Ishikawa (cell line): ENCODE results near the gene OR2F2.

Experiments
- CEBPB ChIP-seq: IDR thresholded peaks from 2 replicates; pipeline ENCODE4 v1.6.1; 2012
- CREB1 ChIP-seq: IDR thresholded peaks from 2 replicates; pipeline ENCODE4 v1.6.1; 2012; ENCODE audit warnings: low read depth
- EGR1 ChIP-seq: IDR thresholded peaks from 2 replicates; pipeline ENCODE4 v1.6.1; 2012
- EP300 ChIP-seq: IDR thresholded peaks from 2 replicates; pipeline ENCODE4 v1.6.1; 2012; ENCODE audit warnings: borderline replicate concordance
- FOXM1 ChIP-seq: IDR thresholded peaks from 2 replicates; pipeline ENCODE4 v1.6.1; 2012; ENCODE audit warnings: low read depth, borderline replicate concordance
- NFIC ChIP-seq: IDR thresholded peaks from 2 replicates; pipeline ENCODE4 v1.6.1; 2012
- RAD21 ChIP-seq: IDR thresholded peaks from 2 replicates; pipeline ENCODE4 v1.6.1; 2012; ENCODE audit warnings: low read depth
- TAF1 ChIP-seq: IDR thresholded peaks from 2 replicates; pipeline ENCODE4 v1.6.1; 2012; ENCODE audit warnings: low read depth, mild to moderate bottlenecking
- TCF12 ChIP-seq: IDR thresholded peaks from 2 replicates; pipeline ENCODE4 v1.6.1; 2012; ENCODE audit warnings: low read depth
- TEAD4 ChIP-seq: IDR thresholded peaks from 2 replicates; pipeline ENCODE4 v1.6.1; 2012
- YY1 ChIP-seq: IDR thresholded peaks from 2 replicates; pipeline ENCODE4 v1.6.1; 2012; ENCODE audit warnings: low read depth
- ZBTB7A ChIP-seq: IDR thresholded peaks from 2 replicates; pipeline ENCODE4 v1.6.1; 2012; ENCODE audit warnings: low read depth
- TF ChIP-seq, protein P1 (sequence below): IDR thresholded peaks from 2 replicates; pipeline ENCODE4 v1.6.1; 2012
- TF ChIP-seq, protein P2 (sequence below): IDR thresholded peaks from 2 replicates; pipeline ENCODE4 v1.6.1; 2012
- TF ChIP-seq, protein P3 (sequence below): IDR thresholded peaks from 2 replicates; pipeline ENCODE4 v1.6.1; 2012; ENCODE audit warnings: low read depth, mild to moderate bottlenecking

OR2F2 gene

DNA sequence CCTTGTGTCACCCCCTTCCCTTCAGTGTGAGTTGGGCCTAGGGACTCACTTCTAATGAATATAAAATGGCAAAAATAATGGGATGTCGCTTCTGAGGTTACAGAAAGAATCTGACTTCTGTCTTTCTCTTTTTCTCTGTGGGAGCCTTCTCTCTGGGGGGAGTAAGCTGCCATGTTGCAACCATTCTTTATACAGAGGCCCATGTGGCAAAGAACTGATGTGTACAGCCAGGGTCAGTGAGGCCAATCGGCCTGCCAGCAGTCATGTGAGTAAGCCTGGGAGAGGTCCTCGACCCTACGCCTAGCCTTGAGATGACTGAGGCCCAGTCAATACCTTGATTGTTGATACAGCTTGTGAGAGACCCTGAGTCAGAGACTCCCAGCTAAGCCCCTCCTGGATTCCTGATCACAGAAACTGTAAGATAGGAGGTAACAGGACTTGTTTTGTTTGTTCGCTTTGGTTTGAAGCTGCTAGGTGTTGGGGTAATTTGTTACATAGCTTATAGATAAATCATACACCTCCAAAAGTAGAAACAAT lies 34.7 kb upstream of the OR2F2 start:
- TF ChIP-seq YY1, result no peak
- TF ChIP-seq, protein P1, sequence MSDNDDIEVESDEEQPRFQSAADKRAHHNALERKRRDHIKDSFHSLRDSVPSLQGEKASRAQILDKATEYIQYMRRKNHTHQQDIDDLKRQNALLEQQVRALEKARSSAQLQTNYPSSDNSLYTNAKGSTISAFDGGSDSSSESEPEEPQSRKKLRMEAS, result no peak
- TF ChIP-seq EGR1, result no peak
- TF ChIP-seq CREB1, result no peak
- TF ChIP-seq FOXM1, result no peak
- TF ChIP-seq ZBTB7A, result no peak
- TF ChIP-seq RAD21, result no peak

- TF ChIP-seq NFIC (no peak), ZBTB7A (no peak), FOXM1 (no peak), YY1 (no peak), CREB1 (no peak)
- TF ChIP-seq, protein P2, sequence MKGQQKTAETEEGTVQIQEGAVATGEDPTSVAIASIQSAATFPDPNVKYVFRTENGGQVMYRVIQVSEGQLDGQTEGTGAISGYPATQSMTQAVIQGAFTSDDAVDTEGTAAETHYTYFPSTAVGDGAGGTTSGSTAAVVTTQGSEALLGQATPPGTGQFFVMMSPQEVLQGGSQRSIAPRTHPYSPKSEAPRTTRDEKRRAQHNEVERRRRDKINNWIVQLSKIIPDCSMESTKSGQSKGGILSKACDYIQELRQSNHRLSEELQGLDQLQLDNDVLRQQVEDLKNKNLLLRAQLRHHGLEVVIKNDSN, result no peak
These were observed 33.7 kb upstream of the OR2F2 start for GRCh38 chr7:143901332-143901667.

DNA sequence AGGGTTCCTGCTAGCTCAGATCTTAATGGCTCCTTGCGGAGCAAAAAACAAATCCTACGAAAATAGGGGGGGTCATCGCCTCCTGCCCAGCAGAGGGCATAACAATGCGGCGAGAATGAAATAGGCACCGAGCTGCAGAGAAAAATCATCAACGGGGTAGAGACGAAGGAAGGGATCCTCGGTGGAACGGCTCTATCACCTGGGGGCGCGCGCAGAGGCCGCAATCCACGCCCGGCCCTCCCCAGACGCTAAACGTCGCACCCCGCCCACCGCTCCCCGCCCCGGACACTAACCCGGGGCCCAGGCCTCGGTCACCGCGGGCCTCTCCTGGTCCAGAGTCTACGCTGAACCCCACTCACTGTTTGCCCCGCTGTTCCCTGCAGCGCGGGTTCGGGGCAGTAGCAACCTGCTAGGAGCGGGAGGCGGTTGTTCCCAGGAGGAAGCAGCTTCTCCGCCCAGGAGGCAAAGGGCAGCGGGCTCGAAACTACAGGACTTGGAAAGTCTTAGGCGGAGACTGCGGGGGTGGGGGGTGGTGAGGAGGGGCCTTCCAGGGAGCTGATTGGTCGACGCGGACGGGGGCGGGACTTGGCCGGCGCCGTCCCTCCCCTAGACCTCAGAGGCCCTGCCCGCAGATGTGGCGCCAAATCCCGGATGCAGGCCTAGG lies 33.2 kb upstream of the OR2F2 start, which contains the start of gene TCAF1:
Gene TCAF1 (minus strand): TSS at position 509 of the 664 bp plus-strand sequence. CDS start 25,568 bp downstream, outside the sequence.
- TF ChIP-seq FOXM1 (no peak), CEBPB (no peak), YY1 (no peak; the same call in 1 of the 2 replicates), ZBTB7A (no peak), CREB1 (no peak), TCF12 (no peak), TAF1 (peak; percentile 85), EGR1 (peak; percentile 94), NFIC (peak; percentile 40; the same call in 1 of the 2 replicates), EP300 (no peak; the same call in 1 of the 2 replicates)
- TF ChIP-seq, protein P3, sequence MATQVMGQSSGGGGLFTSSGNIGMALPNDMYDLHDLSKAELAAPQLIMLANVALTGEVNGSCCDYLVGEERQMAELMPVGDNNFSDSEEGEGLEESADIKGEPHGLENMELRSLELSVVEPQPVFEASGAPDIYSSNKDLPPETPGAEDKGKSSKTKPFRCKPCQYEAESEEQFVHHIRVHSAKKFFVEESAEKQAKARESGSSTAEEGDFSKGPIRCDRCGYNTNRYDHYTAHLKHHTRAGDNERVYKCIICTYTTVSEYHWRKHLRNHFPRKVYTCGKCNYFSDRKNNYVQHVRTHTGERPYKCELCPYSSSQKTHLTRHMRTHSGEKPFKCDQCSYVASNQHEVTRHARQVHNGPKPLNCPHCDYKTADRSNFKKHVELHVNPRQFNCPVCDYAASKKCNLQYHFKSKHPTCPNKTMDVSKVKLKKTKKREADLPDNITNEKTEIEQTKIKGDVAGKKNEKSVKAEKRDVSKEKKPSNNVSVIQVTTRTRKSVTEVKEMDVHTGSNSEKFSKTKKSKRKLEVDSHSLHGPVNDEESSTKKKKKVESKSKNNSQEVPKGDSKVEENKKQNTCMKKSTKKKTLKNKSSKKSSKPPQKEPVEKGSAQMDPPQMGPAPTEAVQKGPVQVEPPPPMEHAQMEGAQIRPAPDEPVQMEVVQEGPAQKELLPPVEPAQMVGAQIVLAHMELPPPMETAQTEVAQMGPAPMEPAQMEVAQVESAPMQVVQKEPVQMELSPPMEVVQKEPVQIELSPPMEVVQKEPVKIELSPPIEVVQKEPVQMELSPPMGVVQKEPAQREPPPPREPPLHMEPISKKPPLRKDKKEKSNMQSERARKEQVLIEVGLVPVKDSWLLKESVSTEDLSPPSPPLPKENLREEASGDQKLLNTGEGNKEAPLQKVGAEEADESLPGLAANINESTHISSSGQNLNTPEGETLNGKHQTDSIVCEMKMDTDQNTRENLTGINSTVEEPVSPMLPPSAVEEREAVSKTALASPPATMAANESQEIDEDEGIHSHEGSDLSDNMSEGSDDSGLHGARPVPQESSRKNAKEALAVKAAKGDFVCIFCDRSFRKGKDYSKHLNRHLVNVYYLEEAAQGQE, result no peak
- TF ChIP-seq, protein P1, result peak; percentile 22; the same call in 1 of the 2 replicates

DNA sequence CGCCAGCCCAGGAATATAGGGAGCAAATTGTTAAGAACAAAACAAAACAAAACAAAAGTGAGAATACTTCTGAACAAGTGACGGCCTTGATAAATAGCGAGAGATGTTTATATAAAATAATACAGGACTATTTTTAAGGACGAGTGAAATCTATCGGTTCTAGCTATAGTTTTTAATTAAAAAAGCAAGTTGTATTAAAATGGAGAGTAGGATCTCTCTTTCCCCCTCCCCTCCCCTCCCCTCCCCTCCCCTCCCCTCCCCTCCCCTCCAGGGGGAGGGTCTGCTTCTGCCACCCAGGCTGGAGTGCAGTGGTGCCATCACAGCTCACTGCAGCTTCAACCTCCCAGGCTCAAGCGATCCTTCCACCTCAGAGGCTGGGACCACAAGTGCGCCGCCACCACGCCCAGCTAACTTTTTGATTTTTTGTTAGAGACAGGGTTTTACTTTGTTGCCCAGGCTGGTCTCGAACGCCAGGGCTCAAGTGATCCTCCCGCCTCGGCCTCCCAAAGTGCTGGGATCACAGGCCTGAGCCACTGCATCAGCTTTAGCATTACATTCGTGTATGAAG lies 32.6 kb upstream of the OR2F2 start:
- TF ChIP-seq TCF12, result no peak
- TF ChIP-seq ZBTB7A, result no peak
- no peak for TF ChIP-seq CEBPB
- no peak for TF ChIP-seq RAD21
- TF ChIP-seq TEAD4, result no peak
- TF ChIP-seq FOXM1, result no peak
- TF ChIP-seq, protein P2, result no peak
- no peak for TF ChIP-seq EP300
- no peak for TF ChIP-seq NFIC
- TF ChIP-seq, protein P1, result no peak
- TF ChIP-seq TAF1, result no peak
- TF ChIP-seq, protein P3, result no peak
- TF ChIP-seq CREB1, result no peak
- no peak for TF ChIP-seq EGR1
- no peak for TF ChIP-seq YY1

- no peak for TF ChIP-seq FOXM1
- TF ChIP-seq NFIC, result no peak
- no peak for TF ChIP-seq CEBPB
- no peak for TF ChIP-seq TAF1
- no peak for TF ChIP-seq TCF12
- TF ChIP-seq TEAD4, result no peak
- TF ChIP-seq ZBTB7A, result no peak
- TF ChIP-seq RAD21, result no peak
- TF ChIP-seq, protein P2, result no peak
- no peak for TF ChIP-seq CREB1
- no peak for TF ChIP-seq EP300
- TF ChIP-seq, protein P3, result no peak
- TF ChIP-seq YY1, result no peak
- TF ChIP-seq EGR1, result no peak
- TF ChIP-seq, protein P1, result no peak
These were observed 29.5 kb upstream of the OR2F2 start for GRCh38 chr7:143905509-143905908.
